K562 (cell line): ENCODE measurements around the gene WDCP. TPM values are rescaled to one million over a fixed set of nuclear protein-coding genes. Genes with fewer than 3 reads are reported as not detected.

Experiments
- ELK1 ChIP-seq: sonication (generic); formaldehyde crosslinking; IDR thresholded peaks from 2 replicates; pipeline ENCODE4 v1.8.1; 2022; ENCODE audit warnings: missing genetic modification reagents
- FOS ChIP-seq: IDR thresholded peaks from 3 replicates; pipeline ENCODE4 v1.6.1; 2011; ENCODE audit not compliant: insufficient read length; ENCODE audit errors: extremely low read depth
- FOXK2 ChIP-seq, 2 experiments: fragments of 450-650 bp; IDR thresholded peaks in 1 of 2; conservative IDR thresholded peaks in 1 of 2; 2 replicates each; pipeline ENCODE4 v1.6.1; 2016; ENCODE audit warnings: low read depth in 2 of 2, mild to moderate bottlenecking in 1 of 2
- LARP7 ChIP-seq: fragments of 450-650 bp; IDR thresholded peaks from 2 replicates; pipeline ENCODE4 v1.6.1; 2016
- MCM7 ChIP-seq, 2 experiments: fragments of 450-650 bp; IDR thresholded peaks; 2 replicates each; pipeline ENCODE4 v1.6.1; 2016 to 2018
- MIER1 ChIP-seq: fragments of 450-650 bp; IDR thresholded peaks from 2 replicates; pipeline ENCODE4 v1.6.1; 2016; ENCODE audit warnings: antibody characterized with exemption, mild to moderate bottlenecking, low read depth
- MLLT1 ChIP-seq, 2 experiments: fragments of 450-650 bp; IDR thresholded peaks; 2 replicates each; pipeline ENCODE4 v1.6.1; 2016
- POLR2AphosphoS5 ChIP-seq: IDR thresholded peaks from 2 replicates; pipeline ENCODE4 v1.6.1; 2011; ENCODE audit warnings: mild to moderate bottlenecking, low read depth, low read length, moderate library complexity; ENCODE audit not compliant: control insufficient read depth, insufficient read depth
- POLR2G ChIP-seq: fragments of 200-400 bp; formaldehyde crosslinking; IDR thresholded peaks from 2 replicates; pipeline ENCODE4 v1.6.1; 2017; ENCODE audit warnings: low read depth, mild to moderate bottlenecking, antibody characterized with exemption, low read length, moderate library complexity
- RCOR1 ChIP-seq, 2 experiments: IDR thresholded peaks; 2 replicates each; pipeline ENCODE4 v1.6.1; 2012; ENCODE audit warnings: low read depth in 2 of 2, low read length in 2 of 2, borderline replicate concordance in 1 of 2, improper control_type of control experiment in 1 of 2
- SMARCE1 ChIP-seq: fragments of 450-650 bp; IDR thresholded peaks from 2 replicates; pipeline ENCODE4 v1.7.1; 2016; ENCODE audit warnings: mild to moderate bottlenecking
- ZNF23 ChIP-seq: fragments of 250-450 bp; sonication (Bioruptor Pico); IDR thresholded peaks from 2 replicates; pipeline ENCODE4 v1.4.0; 2020; ENCODE audit warnings: mild to moderate bottlenecking
- polyA plus RNA-seq, 8 experiments: library from polyadenylated mRNA; depleted of rRNA in 4 of 8; stranded (reverse) in 5 of 8; unstranded in 3 of 8; fragments of >200 nt; fragmentation: Nextera tagmentation in 2 of 8; fragmentation: Illumina TruSeq in 1 of 8; extraction: Ambion mirVana in 2 of 8; extraction: Trizol in 1 of 8; gene quantifications; 2 replicates each; pipeline versions ENCODE4 v1.2.1 to v1.2.3, GENCODE V29; 2011 to 2014; ENCODE audit warnings: inconsistent platforms in 1 of 8, missing spikeins in 1 of 8
- total RNA-seq, 7 experiments: library from RNA; depleted of rRNA in 6 of 7; stranded (reverse); fragments of >200 nt in 6 of 7; fragmentation: Illumina TruSeq in 2 of 7; extraction: Trizol in 2 of 7; gene quantifications; 2 replicates each; pipeline versions ENCODE4 v1.2.1 to v1.2.3, GENCODE V29; 2011 to 2021; ENCODE audit warnings: low replicate concordance in 1 of 7
- TF ChIP-seq, protein P1 (sequence below), 2 experiments: fragments of 450-650 bp in 1 of 2; sonication (generic) in 1 of 2; formaldehyde crosslinking in 1 of 2; IDR thresholded peaks; 2 replicates each; pipeline versions ENCODE4 v1.7.1 to v1.9.0; 2016 to 2022; ENCODE audit warnings: inconsistent platforms in 1 of 2, mild to moderate bottlenecking in 1 of 2, missing genetic modification reagents in 1 of 2
- TF ChIP-seq, protein P2 (sequence below): fragments of 450-650 bp; IDR thresholded peaks from 2 replicates; pipeline ENCODE4 v1.6.1; 2016

The WDCP gene
- total and polyA plus RNA-seq, 9 of the 15 experiments (the other 6 are each of a cell fraction or from before 2014, with no cell fraction given), result 10.1 to 41.4 (median 21.8) TPM

DNA sequence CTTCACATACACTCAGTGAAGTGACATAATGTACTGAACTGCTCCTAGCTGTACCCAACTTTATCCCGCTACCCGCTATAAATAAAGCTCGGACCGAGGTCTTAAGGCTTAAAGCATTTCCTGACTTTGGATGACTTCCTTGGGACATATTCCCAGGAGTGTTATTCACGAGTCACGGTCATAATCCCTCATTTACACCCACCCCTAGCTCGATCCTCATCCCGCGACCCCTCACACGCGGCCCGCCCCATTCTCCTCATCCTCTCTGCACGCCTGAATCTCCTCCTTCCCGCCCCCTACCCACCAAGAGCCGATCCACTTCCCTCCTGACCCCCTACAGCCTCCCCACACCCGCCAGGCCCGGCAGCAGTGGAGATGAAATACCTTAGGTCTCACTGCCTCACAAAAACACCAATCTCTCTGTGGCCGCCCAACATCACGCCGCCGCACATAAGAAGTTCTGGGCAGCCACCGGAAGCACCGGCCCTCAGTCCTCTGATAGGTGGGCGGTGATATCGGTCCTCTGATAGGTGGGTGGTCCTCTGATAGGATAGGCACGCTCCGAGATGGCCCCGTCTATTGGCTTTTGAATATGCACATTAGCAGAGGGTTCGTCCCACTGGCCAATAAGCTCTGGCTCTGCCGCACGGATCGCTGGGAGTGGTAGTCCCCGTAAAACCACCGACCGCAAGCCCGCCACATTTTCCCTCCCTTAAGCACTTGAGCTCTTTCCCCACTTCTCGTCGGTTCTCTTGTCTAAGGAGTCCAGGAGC, at the start of gene WDCP (continued):
- TF ChIP-seq, protein P1, sequence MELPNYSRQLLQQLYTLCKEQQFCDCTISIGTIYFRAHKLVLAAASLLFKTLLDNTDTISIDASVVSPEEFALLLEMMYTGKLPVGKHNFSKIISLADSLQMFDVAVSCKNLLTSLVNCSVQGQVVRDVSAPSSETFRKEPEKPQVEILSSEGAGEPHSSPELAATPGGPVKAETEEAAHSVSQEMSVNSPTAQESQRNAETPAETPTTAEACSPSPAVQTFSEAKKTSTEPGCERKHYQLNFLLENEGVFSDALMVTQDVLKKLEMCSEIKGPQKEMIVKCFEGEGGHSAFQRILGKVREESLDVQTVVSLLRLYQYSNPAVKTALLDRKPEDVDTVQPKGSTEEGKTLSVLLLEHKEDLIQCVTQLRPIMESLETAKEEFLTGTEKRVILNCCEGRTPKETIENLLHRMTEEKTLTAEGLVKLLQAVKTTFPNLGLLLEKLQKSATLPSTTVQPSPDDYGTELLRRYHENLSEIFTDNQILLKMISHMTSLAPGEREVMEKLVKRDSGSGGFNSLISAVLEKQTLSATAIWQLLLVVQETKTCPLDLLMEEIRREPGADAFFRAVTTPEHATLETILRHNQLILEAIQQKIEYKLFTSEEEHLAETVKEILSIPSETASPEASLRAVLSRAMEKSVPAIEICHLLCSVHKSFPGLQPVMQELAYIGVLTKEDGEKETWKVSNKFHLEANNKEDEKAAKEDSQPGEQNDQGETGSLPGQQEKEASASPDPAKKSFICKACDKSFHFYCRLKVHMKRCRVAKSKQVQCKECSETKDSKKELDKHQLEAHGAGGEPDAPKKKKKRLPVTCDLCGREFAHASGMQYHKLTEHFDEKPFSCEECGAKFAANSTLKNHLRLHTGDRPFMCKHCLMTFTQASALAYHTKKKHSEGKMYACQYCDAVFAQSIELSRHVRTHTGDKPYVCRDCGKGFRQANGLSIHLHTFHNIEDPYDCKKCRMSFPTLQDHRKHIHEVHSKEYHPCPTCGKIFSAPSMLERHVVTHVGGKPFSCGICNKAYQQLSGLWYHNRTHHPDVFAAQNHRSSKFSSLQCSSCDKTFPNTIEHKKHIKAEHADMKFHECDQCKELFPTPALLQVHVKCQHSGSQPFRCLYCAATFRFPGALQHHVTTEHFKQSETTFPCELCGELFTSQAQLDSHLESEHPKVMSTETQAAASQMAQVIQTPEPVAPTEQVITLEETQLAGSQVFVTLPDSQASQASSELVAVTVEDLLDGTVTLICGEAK (IDR thresholded peaks at IDR 0.05), result peak; percentile 89
- TF ChIP-seq, protein P1 (CRISPR knock-in tag; IDR thresholded peaks at IDR 0.05), result no peak
- peak; percentile 23 to 53; a peak in 1 of 4 replicates for TF ChIP-seq FOXK2 (conservative IDR thresholded peaks at IDR 0.05 in 1 of 2, IDR thresholded peaks at IDR 0.05 in 1 of 2; ENCODE audit: low read depth in 2 of 2)
- TF ChIP-seq ELK1 (CRISPR knock-in tag), result no peak
- TF ChIP-seq LARP7, result peak; percentile 88
- TF ChIP-seq FOS, result peak; percentile 97
- TF ChIP-seq MLLT1 (IDR thresholded peaks at IDR 0.05), result peak; percentile 56 to 67; a peak in 2 of 4 replicates
- TF ChIP-seq, protein P2, sequence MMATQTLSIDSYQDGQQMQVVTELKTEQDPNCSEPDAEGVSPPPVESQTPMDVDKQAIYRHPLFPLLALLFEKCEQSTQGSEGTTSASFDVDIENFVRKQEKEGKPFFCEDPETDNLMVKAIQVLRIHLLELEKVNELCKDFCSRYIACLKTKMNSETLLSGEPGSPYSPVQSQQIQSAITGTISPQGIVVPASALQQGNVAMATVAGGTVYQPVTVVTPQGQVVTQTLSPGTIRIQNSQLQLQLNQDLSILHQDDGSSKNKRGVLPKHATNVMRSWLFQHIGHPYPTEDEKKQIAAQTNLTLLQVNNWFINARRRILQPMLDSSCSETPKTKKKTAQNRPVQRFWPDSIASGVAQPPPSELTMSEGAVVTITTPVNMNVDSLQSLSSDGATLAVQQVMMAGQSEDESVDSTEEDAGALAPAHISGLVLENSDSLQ, result peak; percentile 96
- TF ChIP-seq RCOR1 (IDR thresholded peaks at IDR 0.05; ENCODE audit: borderline replicate concordance in 1 of 2, low read depth in 2 of 2, low read length in 2 of 2), result peak in 1 of 2 experiments; percentile 26; a peak in 1 of 4 replicates
- no peak for TF ChIP-seq MCM7 (IDR thresholded peaks at IDR 0.05)
- TF ChIP-seq POLR2G, result peak; percentile 91
- 0 out of 2 replicates have a peak, but pooled peaks have one; percentile 26 for TF ChIP-seq SMARCE1
- no peak for TF ChIP-seq MIER1
- no peak for TF ChIP-seq ZNF23 (CRISPR knock-in tag)
- peak; percentile 93 for TF ChIP-seq POLR2AphosphoS5
